Osteocyte (in vitro differentiated cells): ENCODE measurements around the gene SLC4A3. TPM values are rescaled to one million over a fixed set of nuclear protein-coding genes. Genes with fewer than 3 reads are reported as not detected.

ENCODE experiments used
- DNase-seq: peaks from one replicate; pipeline ENCODE4 v3.0.0; 2021; ENCODE audit warnings: mixed read lengths; ENCODE audit not compliant: unreplicated experiment; ENCODE audit errors: extremely low spot score
- H3K27ac Mint-ChIP-seq: one replicate; pipeline ENCODE4 v1.8.0; 2021; ENCODE audit warnings: mild to moderate bottlenecking, mixed read lengths; ENCODE audit not compliant: unreplicated experiment
- H3K27me3 Mint-ChIP-seq: one replicate; pipeline ENCODE4 v1.8.0; 2021; ENCODE audit warnings: mixed read lengths; ENCODE audit not compliant: unreplicated experiment
- H3K36me3 Mint-ChIP-seq: one replicate; pipeline ENCODE4 v1.8.0; 2021; ENCODE audit warnings: mixed read lengths; ENCODE audit not compliant: unreplicated experiment
- H3K4me1 Mint-ChIP-seq: one replicate; pipeline ENCODE4 v1.8.0; 2021; ENCODE audit warnings: mixed read lengths; ENCODE audit not compliant: unreplicated experiment
- H3K4me3 Mint-ChIP-seq: one replicate; pipeline ENCODE4 v1.8.0; 2021; ENCODE audit warnings: mild to moderate bottlenecking, moderate library complexity, mixed read lengths; ENCODE audit not compliant: unreplicated experiment
- H3K9me3 Mint-ChIP-seq: one replicate; pipeline ENCODE4 v1.8.0; 2021; ENCODE audit warnings: mixed read lengths; ENCODE audit not compliant: unreplicated experiment
- CTCF ChIP-seq: fragments of 200-600 bp; sonication (generic); IDR thresholded peaks from 2 replicates; pipeline ENCODE4 v1.5.0; 2021; ENCODE audit warnings: antibody characterized with exemption, mild to moderate bottlenecking, moderate library complexity
- total RNA-seq: library from RNA; stranded (reverse); gene quantifications from 2 replicates; pipeline ENCODE4 v1.2.1, GENCODE V29; 2021

The SLC4A3 gene
- total RNA-seq, 1 donor from 2014 or later, result 11.6 TPM

DNA sequence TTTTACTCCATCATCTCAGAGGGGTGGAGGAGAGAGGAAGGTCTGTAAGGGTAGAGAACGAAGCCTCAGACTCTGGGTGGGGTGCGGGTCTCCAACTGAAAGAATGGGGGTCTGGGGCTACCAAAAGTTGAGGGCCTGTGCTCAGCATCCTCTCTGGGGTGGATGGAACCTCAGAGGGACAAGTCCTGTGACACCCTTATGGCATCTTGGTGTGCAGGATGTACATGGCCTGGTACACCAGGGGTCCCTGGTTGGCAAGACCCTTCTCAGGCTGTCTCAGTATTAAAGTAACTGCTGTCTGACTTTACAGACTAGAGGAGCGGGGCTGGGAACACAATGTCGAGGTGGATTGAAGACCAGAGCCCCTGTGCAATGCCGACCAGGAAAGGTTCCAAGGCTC is 2.3 kb upstream of the SLC4A3 start:
- DNase-seq, result no peak
- no peaks in the 10 kb centered on the region for H3K9me3 Mint-ChIP-seq
- no peaks in the 10 kb centered on the region for H3K36me3 Mint-ChIP-seq
- peaks cover 21% of the 10 kb centered on the region for H3K27me3 Mint-ChIP-seq
- no peak for TF ChIP-seq CTCF
- no peak overlapping the region for H3K27ac Mint-ChIP-seq
- H3K4me3 Mint-ChIP-seq, result no peak overlapping the region
- peaks cover 3% of the 10 kb centered on the region for H3K4me1 Mint-ChIP-seq

GRCh38 chr2:219626540-219626939 is 890 bp upstream of the SLC4A3 start:
- no peak overlapping the region for H3K27ac Mint-ChIP-seq
- no peak for TF ChIP-seq CTCF
- H3K4me3 Mint-ChIP-seq, result peak overlapping the region; percentile 77
- DNase-seq, result no peak
- H3K27me3 Mint-ChIP-seq, result peaks cover 18% of the 10 kb centered on the region
- H3K9me3 Mint-ChIP-seq, result no peaks in the 10 kb centered on the region
- peaks cover 3% of the 10 kb centered on the region for H3K4me1 Mint-ChIP-seq
- H3K36me3 Mint-ChIP-seq, result no peaks in the 10 kb centered on the region

GRCh38 chr2:219628235-219628985 is 980 bp downstream of the SLC4A3 start:
- peak overlapping the region; percentile 57 for H3K4me3 Mint-ChIP-seq
- H3K9me3 Mint-ChIP-seq, result no peaks in the 10 kb centered on the region
- peak overlapping the region; percentile 18 for H3K27ac Mint-ChIP-seq
- H3K27me3 Mint-ChIP-seq, result peaks cover 7% of the 10 kb centered on the region
- peaks cover 3% of the 10 kb centered on the region for H3K4me1 Mint-ChIP-seq
- no peak for DNase-seq
- peaks cover 1% of the 10 kb centered on the region for H3K36me3 Mint-ChIP-seq
- no peak for TF ChIP-seq CTCF

DNA sequence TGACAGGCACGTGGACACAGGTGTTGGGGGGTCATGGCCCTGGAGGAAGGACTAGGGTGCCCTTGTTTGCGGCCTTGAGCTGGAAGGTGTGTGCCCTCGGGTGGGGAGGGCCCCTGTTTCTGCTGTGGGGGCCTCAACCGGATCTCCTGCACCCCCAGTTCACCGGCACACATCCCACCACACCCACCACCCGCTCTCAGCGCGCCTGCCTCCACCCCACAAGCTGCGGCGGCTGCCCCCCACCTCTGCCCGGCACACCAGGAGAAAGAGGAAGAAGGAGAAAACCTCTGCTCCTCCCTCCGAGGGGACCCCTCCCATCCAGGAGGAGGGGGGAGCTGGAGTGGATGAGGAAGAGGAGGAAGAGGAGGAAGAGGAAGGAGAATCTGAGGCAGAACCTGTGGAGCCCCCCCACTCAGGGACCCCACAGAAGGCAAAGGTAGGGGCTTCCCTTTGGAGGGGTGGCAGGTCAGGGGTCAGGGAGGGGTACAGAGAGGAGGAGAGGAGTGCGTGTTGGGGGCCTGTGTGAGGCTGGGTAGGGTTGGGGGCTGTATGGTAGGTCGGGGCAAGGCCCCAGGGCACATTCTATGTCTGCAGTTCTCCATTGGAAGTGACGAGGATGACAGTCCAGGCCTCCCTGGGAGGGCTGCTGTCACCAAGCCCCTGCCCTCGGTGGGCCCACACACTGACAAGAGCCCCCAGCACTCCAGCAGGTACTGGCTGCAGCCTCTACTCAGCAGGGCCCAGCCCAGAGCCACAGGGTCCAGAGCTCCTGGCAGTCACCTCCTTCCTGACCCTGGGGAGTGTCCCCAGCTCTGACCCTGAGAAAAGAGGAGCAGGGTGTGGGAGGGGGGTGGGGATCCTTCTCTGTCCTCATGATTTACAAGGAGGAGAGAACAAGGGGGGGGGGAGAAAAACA is 1.8 kb downstream of the SLC4A3 start:
- H3K27ac Mint-ChIP-seq, result no peak overlapping the region

More for the DNA sequence above, 1.8 kb downstream of the SLC4A3 start:
- Mint-ChIP-seq H3K9me3 (no peaks in the 10 kb centered on the region), H3K4me1 (peaks cover 3% of the 10 kb centered on the region), H3K36me3 (peaks cover 4% of the 10 kb centered on the region), H3K4me3 (no peak overlapping the region), H3K27me3 (peaks cover 6% of the 10 kb centered on the region)
- DNase-seq, result no peak
- no peak for TF ChIP-seq CTCF
